ENCODE data around the gene COL16A1.

DNA sequence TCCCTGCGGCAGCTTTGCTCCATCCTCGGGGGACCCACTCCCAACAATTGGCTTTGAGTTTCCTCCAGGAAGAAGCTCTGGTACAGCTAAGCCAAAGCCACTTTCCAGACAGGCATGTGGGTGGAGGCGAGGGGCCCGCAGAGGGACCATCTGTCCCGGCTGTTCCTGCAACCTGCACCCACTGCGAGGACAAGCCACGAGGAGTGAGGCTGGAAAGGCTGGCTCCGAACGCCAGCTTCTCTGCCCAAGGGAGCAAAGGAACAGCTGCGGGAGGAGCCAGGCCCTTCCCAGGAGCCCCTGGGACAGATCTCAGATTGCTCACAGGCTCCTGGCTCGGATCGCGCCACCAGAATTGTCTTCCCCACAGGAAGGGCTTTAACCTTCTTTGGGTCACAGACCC, 30.8 kb downstream of the COL16A1 start:
- TF ChIP-seq ZNF658 (tag by site-specific recombination; IDR thresholded peaks at IDR 0.05) (no peak), ZNF266 (tag by site-specific recombination; IDR thresholded peaks at IDR 0.05; ENCODE audit: low read depth) (no peak), YY1 (tag by site-specific recombination; IDR thresholded peaks at IDR 0.05) (no peak), SP2 (tag by site-specific recombination; IDR thresholded peaks at IDR 0.05) (no peak), HOXA7 (CRISPR knock-in tag; IDR thresholded peaks at IDR 0.05; ENCODE audit: borderline replicate concordance) (no peak), ZBTB17 (tag by site-specific recombination; IDR thresholded peaks at IDR 0.05) (no peak), ZNF391 (tag by site-specific recombination; IDR thresholded peaks at IDR 0.05; ENCODE audit: borderline replicate concordance, low read depth) (no peak), ZNF416 (tag by site-specific recombination; IDR thresholded peaks at IDR 0.05) (no peak), SP3 (tag by site-specific recombination; IDR thresholded peaks at IDR 0.05) (no peak), ZNF366 (tag by site-specific recombination; conservative IDR thresholded peaks at IDR 0.05) (no peak)
- TF ChIP-seq, protein P1, sequence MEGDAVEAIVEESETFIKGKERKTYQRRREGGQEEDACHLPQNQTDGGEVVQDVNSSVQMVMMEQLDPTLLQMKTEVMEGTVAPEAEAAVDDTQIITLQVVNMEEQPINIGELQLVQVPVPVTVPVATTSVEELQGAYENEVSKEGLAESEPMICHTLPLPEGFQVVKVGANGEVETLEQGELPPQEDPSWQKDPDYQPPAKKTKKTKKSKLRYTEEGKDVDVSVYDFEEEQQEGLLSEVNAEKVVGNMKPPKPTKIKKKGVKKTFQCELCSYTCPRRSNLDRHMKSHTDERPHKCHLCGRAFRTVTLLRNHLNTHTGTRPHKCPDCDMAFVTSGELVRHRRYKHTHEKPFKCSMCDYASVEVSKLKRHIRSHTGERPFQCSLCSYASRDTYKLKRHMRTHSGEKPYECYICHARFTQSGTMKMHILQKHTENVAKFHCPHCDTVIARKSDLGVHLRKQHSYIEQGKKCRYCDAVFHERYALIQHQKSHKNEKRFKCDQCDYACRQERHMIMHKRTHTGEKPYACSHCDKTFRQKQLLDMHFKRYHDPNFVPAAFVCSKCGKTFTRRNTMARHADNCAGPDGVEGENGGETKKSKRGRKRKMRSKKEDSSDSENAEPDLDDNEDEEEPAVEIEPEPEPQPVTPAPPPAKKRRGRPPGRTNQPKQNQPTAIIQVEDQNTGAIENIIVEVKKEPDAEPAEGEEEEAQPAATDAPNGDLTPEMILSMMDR (tag by site-specific recombination; IDR thresholded peaks at IDR 0.05): no peak
- TF ChIP-seq, protein P2, sequence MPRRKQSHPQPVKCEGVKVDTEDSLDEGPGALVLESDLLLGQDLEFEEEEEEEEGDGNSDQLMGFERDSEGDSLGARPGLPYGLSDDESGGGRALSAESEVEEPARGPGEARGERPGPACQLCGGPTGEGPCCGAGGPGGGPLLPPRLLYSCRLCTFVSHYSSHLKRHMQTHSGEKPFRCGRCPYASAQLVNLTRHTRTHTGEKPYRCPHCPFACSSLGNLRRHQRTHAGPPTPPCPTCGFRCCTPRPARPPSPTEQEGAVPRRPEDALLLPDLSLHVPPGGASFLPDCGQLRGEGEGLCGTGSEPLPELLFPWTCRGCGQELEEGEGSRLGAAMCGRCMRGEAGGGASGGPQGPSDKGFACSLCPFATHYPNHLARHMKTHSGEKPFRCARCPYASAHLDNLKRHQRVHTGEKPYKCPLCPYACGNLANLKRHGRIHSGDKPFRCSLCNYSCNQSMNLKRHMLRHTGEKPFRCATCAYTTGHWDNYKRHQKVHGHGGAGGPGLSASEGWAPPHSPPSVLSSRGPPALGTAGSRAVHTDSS (tag by site-specific recombination; IDR thresholded peaks at IDR 0.05): no peak
- TF ChIP-seq, protein P3, sequence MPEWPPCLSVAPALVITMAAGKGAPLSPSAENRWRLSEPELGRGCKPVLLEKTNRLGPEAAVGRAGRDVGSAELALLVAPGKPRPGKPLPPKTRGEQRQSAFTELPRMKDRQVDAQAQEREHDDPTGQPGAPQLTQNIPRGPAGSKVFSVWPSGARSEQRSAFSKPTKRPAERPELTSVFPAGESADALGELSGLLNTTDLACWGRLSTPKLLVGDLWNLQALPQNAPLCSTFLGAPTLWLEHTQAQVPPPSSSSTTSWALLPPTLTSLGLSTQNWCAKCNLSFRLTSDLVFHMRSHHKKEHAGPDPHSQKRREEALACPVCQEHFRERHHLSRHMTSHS (tag by site-specific recombination; IDR thresholded peaks at IDR 0.05): no peak
